CD4-positive, CD25-positive, alpha-beta regulatory T cell (primary cell): ENCODE data around the gene SUB1. TPM values are rescaled to one million over a fixed set of nuclear protein-coding genes. Genes with fewer than 3 reads are reported as not detected.
A peak's percentile ranks its signal among the peaks of the same experiment; 100 is the strongest.

Source experiments
- ATAC-seq, 2 donors: fragments of 150-1000 bp; cut with Tn5 transposase; one replicate each; pipeline ENCODE4 v1.10.0; 2021; ENCODE audit warnings: low read depth in 2 of 2, moderate number of reproducible peaks in 2 of 2, moderate library complexity in 1 of 2
- DNase-seq, 3 donors: peaks; one replicate each; pipeline versions ENCODE4 v3.0.0 to v3.0.0-alpha.2; 2012 to 2022; ENCODE audit warnings: mixed read lengths in 1 of 3
- H3K27ac ChIP-seq: one replicate; pipeline ENCODE4 v1.7.0; 2013; ENCODE audit warnings: mild to moderate bottlenecking, low read length; ENCODE audit not compliant: insufficient read depth, poor library complexity, severe bottlenecking
- H3K27me3 ChIP-seq: one replicate; pipeline ENCODE4 v1.7.0; 2013; ENCODE audit warnings: low read length; ENCODE audit not compliant: control insufficient read depth, insufficient read depth
- H3K36me3 ChIP-seq: one replicate; pipeline ENCODE4 v1.7.0; 2013; ENCODE audit warnings: mild to moderate bottlenecking, low read length, moderate library complexity; ENCODE audit not compliant: control insufficient read depth, insufficient read depth
- H3K4me1 ChIP-seq: 2 replicates; pipeline ENCODE4 v1.7.0; 2013; ENCODE audit warnings: mild to moderate bottlenecking, low read length; ENCODE audit not compliant: insufficient read depth, control insufficient read depth, poor library complexity, severe bottlenecking
- H3K4me3 ChIP-seq: one replicate; pipeline ENCODE4 v1.7.0; 2013; ENCODE audit warnings: low read depth, mild to moderate bottlenecking, low read length, moderate library complexity
- H3K9me3 ChIP-seq, 2 experiments: 1 replicate in 1 of 2; 2 replicates in 1 of 2; pipeline ENCODE4 v1.7.0; 2013; ENCODE audit warnings: low read length in 2 of 2, mild to moderate bottlenecking in 1 of 2, moderate library complexity in 1 of 2; ENCODE audit not compliant: control insufficient read depth in 2 of 2
- H3K27ac Mint-ChIP-seq, 3 donors: one replicate each; pipeline ENCODE4 v1.8.0; 2020 to 2022; ENCODE audit warnings: mild to moderate bottlenecking in 3 of 3, mixed read lengths in 3 of 3, moderate library complexity in 2 of 3
- H3K27me3 Mint-ChIP-seq: one replicate; pipeline ENCODE4 v1.8.0; 2022; ENCODE audit warnings: mild to moderate bottlenecking, mixed read lengths
- H3K36me3 Mint-ChIP-seq: one replicate; pipeline ENCODE4 v1.8.0; 2020; ENCODE audit warnings: mixed read lengths
- H3K4me1 Mint-ChIP-seq, 4 donors: one replicate each; pipeline ENCODE4 v1.8.0; 2020 to 2022; ENCODE audit warnings: mixed read lengths in 4 of 4, mild to moderate bottlenecking in 1 of 4
- H3K4me3 Mint-ChIP-seq, 4 donors: one replicate each; pipeline ENCODE4 v1.8.0; 2020 to 2022; ENCODE audit warnings: mild to moderate bottlenecking in 4 of 4, mixed read lengths in 4 of 4, moderate library complexity in 3 of 4
- H3K9me3 Mint-ChIP-seq, 7 donors: one replicate each; pipeline ENCODE4 v1.8.0; 2020 to 2022; ENCODE audit warnings: mixed read lengths in 7 of 7, mild to moderate bottlenecking in 3 of 7, moderate library complexity in 2 of 7
- polyA plus RNA-seq, 4 donors: library from polyadenylated mRNA; unstranded; fragments of 300-500 nt; fragmentation: Illumina TruSeq; gene quantifications; one replicate each; pipeline ENCODE4 v1.2.3, GENCODE V29; 2021
- total RNA-seq: library from RNA; stranded (reverse); gene quantifications from one replicate; pipeline ENCODE4 v1.2.3, GENCODE V29; 2022

Gene SUB1
- total and polyA plus RNA-seq, 5 donors from 2014 or later, result 379 to 848 (median 595) TPM

- ATAC-seq, result no peak
- H3K4me1 ChIP-seq, result no peaks in the 10 kb centered on the region
- Mint-ChIP-seq H3K27me3 (no peaks in the 10 kb centered on the region), H3K9me3 (no peaks in the 10 kb centered on the region), H3K27ac (no peak overlapping the region), H3K4me1 (peaks cover 0 to 5% (median 0%) of the 10 kb centered on the region in 4 donors), H3K36me3 (peaks cover 4% of the 10 kb centered on the region), H3K4me3 (no peak overlapping the region)
- H3K4me3 ChIP-seq, result no peak overlapping the region
- no peaks in the 10 kb centered on the region for H3K27me3 ChIP-seq
- H3K27ac ChIP-seq, result no peak overlapping the region
- H3K9me3 ChIP-seq, result no peaks in the 10 kb centered on the region
- no peaks in the 10 kb centered on the region for H3K36me3 ChIP-seq
- DNase-seq, result no peak
These were observed 33.6 kb downstream of the SUB1 start for GRCh38 chr5:32618962-32619361.

GRCh38 chr5:32621256-32621655 lies 35.9 kb downstream of the SUB1 start:
- H3K36me3 Mint-ChIP-seq, result peaks cover 4% of the 10 kb centered on the region
- H3K4me1 ChIP-seq, result no peaks in the 10 kb centered on the region
- no peaks in the 10 kb centered on the region for H3K36me3 ChIP-seq
- no peaks in the 10 kb centered on the region for H3K4me1 Mint-ChIP-seq
- no peak overlapping the region for H3K4me3 Mint-ChIP-seq
- no peak overlapping the region for H3K27ac Mint-ChIP-seq
- H3K9me3 Mint-ChIP-seq, result no peaks in the 10 kb centered on the region
- H3K27me3 Mint-ChIP-seq, result no peaks in the 10 kb centered on the region
- DNase-seq, result no peak
- no peak overlapping the region for H3K4me3 ChIP-seq
- no peak for ATAC-seq
- no peaks in the 10 kb centered on the region for H3K27me3 ChIP-seq
- H3K9me3 ChIP-seq, result no peaks in the 10 kb centered on the region
- no peak overlapping the region for H3K27ac ChIP-seq

GRCh38 chr5:32625106-32625505 lies 39.7 kb downstream of the SUB1 start:
- Histone ChIP-seq H3K36me3 (no peaks in the 10 kb centered on the region), H3K27ac (no peak overlapping the region), H3K27me3 (peaks cover 4% of the 10 kb centered on the region), H3K4me1 (no peaks in the 10 kb centered on the region), H3K4me3 (no peak overlapping the region), H3K9me3 (no peaks in the 10 kb centered on the region)
- Mint-ChIP-seq H3K27ac (no peak overlapping the region), H3K4me1 (no peaks in the 10 kb centered on the region), H3K36me3 (no peaks in the 10 kb centered on the region), H3K4me3 (no peak overlapping the region), H3K9me3 (no peaks in the 10 kb centered on the region), H3K27me3 (peaks cover 8% of the 10 kb centered on the region)
- ATAC-seq (no peak), DNase-seq (no peak)

GRCh38 chr5:32625547-32625946 lies 40.2 kb downstream of the SUB1 start:
- ATAC-seq, result no peak
- Mint-ChIP-seq H3K4me3 (no peak overlapping the region), H3K9me3 (no peaks in the 10 kb centered on the region), H3K27me3 (peaks cover 8% of the 10 kb centered on the region), H3K27ac (no peak overlapping the region), H3K4me1 (no peaks in the 10 kb centered on the region), H3K36me3 (no peaks in the 10 kb centered on the region)
- H3K27ac ChIP-seq, result no peak overlapping the region
- H3K4me1 ChIP-seq, result no peaks in the 10 kb centered on the region
- H3K36me3 ChIP-seq, result no peaks in the 10 kb centered on the region
- H3K9me3 ChIP-seq, result no peaks in the 10 kb centered on the region
- peaks cover 4% of the 10 kb centered on the region for H3K27me3 ChIP-seq
- no peak for DNase-seq
- H3K4me3 ChIP-seq, result no peak overlapping the region

- no peaks in the 10 kb centered on the region for H3K9me3 ChIP-seq
- H3K4me3 Mint-ChIP-seq, result no peak overlapping the region
- no peak overlapping the region for H3K27ac Mint-ChIP-seq
- peaks cover 4% of the 10 kb centered on the region for H3K27me3 ChIP-seq
- H3K4me1 ChIP-seq, result no peaks in the 10 kb centered on the region
- H3K27ac ChIP-seq, result no peak overlapping the region
- no peaks in the 10 kb centered on the region for H3K4me1 Mint-ChIP-seq
- H3K9me3 Mint-ChIP-seq, result peaks cover 0 to 2% (median 0%) of the 10 kb centered on the region in 7 donors
- no peaks in the 10 kb centered on the region for H3K36me3 Mint-ChIP-seq
- ATAC-seq (no peak), DNase-seq (no peak)
- no peaks in the 10 kb centered on the region for H3K36me3 ChIP-seq
- H3K4me3 ChIP-seq, result no peak overlapping the region
- peaks cover 8% of the 10 kb centered on the region for H3K27me3 Mint-ChIP-seq
These were observed 42.0 kb downstream of the SUB1 start for GRCh38 chr5:32627219-32627870.

- Mint-ChIP-seq H3K27me3 (peaks cover 8% of the 10 kb centered on the region), H3K4me1 (no peaks in the 10 kb centered on the region), H3K36me3 (no peaks in the 10 kb centered on the region), H3K4me3 (no peak overlapping the region), H3K9me3 (peaks cover 0 to 2% (median 0%) of the 10 kb centered on the region in 7 donors), H3K27ac (no peak overlapping the region)
- H3K4me3 ChIP-seq, result no peak overlapping the region
- no peaks in the 10 kb centered on the region for H3K36me3 ChIP-seq
- no peaks in the 10 kb centered on the region for H3K9me3 ChIP-seq
- peaks cover 4% of the 10 kb centered on the region for H3K27me3 ChIP-seq
- ATAC-seq (no peak), DNase-seq (no peak)
- H3K27ac ChIP-seq, result no peak overlapping the region
- no peaks in the 10 kb centered on the region for H3K4me1 ChIP-seq
These were observed 42.9 kb downstream of the SUB1 start for GRCh38 chr5:32628049-32628844.

- peaks cover 0 to 2% (median 0%) of the 10 kb centered on the region in 7 donors for H3K9me3 Mint-ChIP-seq
- Histone ChIP-seq H3K27ac (no peak overlapping the region), H3K4me3 (no peak overlapping the region), H3K9me3 (no peaks in the 10 kb centered on the region), H3K36me3 (no peaks in the 10 kb centered on the region), H3K27me3 (peaks cover 4% of the 10 kb centered on the region), H3K4me1 (no peaks in the 10 kb centered on the region)
- H3K27me3 Mint-ChIP-seq, result peaks cover 8% of the 10 kb centered on the region
- H3K4me3 Mint-ChIP-seq, result no peak overlapping the region
- peak overlapping the region in 1 of 3 donors; percentile 8 for H3K27ac Mint-ChIP-seq
- DNase-seq (no peak), ATAC-seq (no peak)
- no peaks in the 10 kb centered on the region for H3K36me3 Mint-ChIP-seq
- H3K4me1 Mint-ChIP-seq, result no peaks in the 10 kb centered on the region
These were observed 45.6 kb downstream of the SUB1 start for GRCh38 chr5:32630867-32631491.
